ENCODE data around the gene SUMO2. TPM values are rescaled to one million over a fixed set of nuclear protein-coding genes. Genes with fewer than 3 reads are reported as not detected.

The SUMO2 gene
- total RNA-seq, 1 donor from 2014 or later: 103 TPM

DNA sequence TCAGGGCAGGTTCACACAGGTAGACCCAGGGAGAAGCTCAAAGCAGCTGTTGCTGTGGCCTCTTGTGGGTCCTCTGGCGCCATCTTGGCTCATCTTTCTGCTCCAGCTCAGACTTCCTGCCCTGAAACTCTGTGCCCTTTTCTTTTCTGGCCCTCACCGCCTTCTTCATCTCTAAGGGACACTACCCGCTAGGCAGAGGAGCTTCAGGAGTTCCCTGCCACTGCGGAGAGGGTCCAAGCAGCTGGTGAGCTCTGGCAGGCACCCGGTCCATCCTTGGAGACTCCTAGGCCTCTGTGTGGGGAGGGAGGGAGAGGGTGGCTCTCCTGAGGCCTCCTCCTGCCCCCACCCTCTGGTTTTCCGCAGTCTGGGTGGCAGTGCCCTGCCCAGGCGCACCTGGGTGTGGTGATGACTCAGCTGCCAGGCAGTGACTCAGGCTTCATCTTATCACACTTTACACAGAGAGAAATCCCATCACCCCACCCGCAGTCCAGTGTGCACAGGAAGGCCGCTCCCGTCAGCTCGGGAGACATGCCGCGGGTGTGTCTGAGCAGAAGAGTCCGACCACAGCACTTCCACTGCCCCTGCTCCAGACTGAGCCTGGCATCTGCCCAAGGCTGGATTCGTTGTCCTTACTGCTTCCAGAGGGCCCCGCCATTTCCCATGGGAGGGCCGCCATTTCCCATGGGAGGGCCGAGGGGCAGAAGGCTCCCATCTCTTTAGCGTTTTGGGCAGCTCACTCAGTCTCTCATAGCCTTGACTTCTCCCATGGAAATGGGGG lies 58.5 kb downstream of the SUMO2 start:
- DNase-seq: no peak

DNA sequence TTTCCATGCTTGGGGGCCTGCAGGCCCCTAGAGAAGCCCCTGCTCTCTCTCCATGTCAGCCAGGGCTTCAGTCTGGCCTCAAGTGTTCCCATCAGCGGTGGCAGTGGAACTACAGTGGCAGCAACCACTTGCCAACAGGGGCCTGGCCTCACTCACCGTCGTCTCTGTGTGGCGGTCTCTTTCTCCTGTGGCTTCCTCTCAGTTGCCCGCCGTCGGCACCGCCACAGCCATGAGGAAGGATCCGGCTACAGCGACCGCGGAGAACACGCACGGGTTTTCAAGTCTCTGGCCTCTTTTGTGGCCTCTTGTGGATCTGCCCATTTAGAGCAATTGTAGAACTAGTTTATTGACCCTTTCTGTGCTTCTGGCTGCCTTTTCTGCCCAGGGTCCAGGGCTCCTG lies 64.5 kb downstream of the SUMO2 start:
- no peak for DNase-seq

DNA sequence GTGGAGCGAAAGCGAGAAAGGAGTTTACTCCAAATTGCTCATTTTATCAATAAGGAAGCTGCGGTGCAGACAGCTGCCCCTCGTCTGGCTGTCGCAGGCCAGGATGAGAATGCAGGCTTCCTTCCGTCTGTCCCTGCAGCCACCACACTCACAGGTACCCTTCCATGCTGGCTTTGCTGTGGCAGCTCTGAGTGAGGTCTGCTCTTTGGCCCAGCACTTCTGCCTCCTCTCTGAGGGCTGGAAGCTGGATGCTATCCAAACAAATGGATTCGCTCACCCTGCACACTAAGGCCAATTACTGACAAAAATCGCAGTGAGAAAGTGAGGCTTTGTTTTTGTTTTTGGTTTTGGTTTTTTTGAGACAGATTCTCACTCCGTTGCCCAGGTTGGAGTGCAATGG lies 66.0 kb downstream of the SUMO2 start:
- no peak for DNase-seq

Small RNA genes lying within 50 kb of the gene (small RNA-seq; reads per million reads assigned to genes)
- not detected for gene RF00019 (ENCODE audit: low replicate concordance)

Other genes with a start within 250 kb of the SUMO2 start
- not detected for gene OTOP3, start 247.1 kb downstream of the SUMO2 start, total RNA-seq
- gene HID1, start 210.2 kb downstream of the SUMO2 start, total RNA-seq: 4.0 TPM
- gene CDR2L, start 195.3 kb downstream of the SUMO2 start, total RNA-seq: 3.6 TPM
- gene MRPL58, start 170.3 kb downstream of the SUMO2 start, total RNA-seq: 18.1 TPM
- gene ATP5PD, start 136.0 kb downstream of the SUMO2 start, total RNA-seq: 153 TPM
- gene KCTD2, start 135.7 kb downstream of the SUMO2 start, total RNA-seq: 11.6 TPM
- gene SLC16A5, start 95.0 kb downstream of the SUMO2 start, total RNA-seq: 8.7 TPM
- 2.1 TPM for gene ARMC7, start 73.0 kb downstream of the SUMO2 start, total RNA-seq
- gene NT5C, start 51.2 kb downstream of the SUMO2 start, total RNA-seq: 27.7 TPM
- gene JPT1, start 28.4 kb downstream of the SUMO2 start, total RNA-seq: 27.9 TPM
- gene NUP85, start 22.7 kb upstream of the SUMO2 start, total RNA-seq: 38.7 TPM
- 9.9 TPM for gene GGA3, start 78.6 kb upstream of the SUMO2 start, total RNA-seq
- gene MRPS7, start 78.9 kb upstream of the SUMO2 start, total RNA-seq: 39.6 TPM
- 7.4 TPM for gene MIF4GD, start 88.3 kb upstream of the SUMO2 start, total RNA-seq
- gene SLC25A19, start 106.5 kb upstream of the SUMO2 start, total RNA-seq: 4.0 TPM
- gene GRB2, start 222.7 kb upstream of the SUMO2 start, total RNA-seq: 41.7 TPM